Esophagus (tissue), 2 donors: ENCODE measurements around the gene ADAMTS14. TPM values are rescaled to one million over a fixed set of nuclear protein-coding genes. Genes with fewer than 3 reads are reported as not detected.

ENCODE experiments used
- H3K27ac ChIP-seq, 2 donors: one replicate each; pipeline ENCODE4 v1.5.1; 2013; ENCODE audit warnings: low read depth in 2 of 2, mild to moderate bottlenecking in 2 of 2, inconsistent platforms in 1 of 2, low read length in 1 of 2, moderate library complexity in 1 of 2
- H3K27me3 ChIP-seq, 2 donors: one replicate each; pipeline ENCODE4 v1.6.1; 2013; ENCODE audit warnings: low read length in 2 of 2, control low read depth in 1 of 2, mild to moderate bottlenecking in 1 of 2; ENCODE audit not compliant: insufficient read depth in 2 of 2, control insufficient read depth in 1 of 2
- H3K36me3 ChIP-seq, 2 donors: one replicate each; pipeline ENCODE4 v1.6.1; 2013; ENCODE audit warnings: low read length in 1 of 2; ENCODE audit not compliant: control insufficient read depth in 2 of 2, insufficient read depth in 2 of 2
- H3K4me1 ChIP-seq, 2 donors: one replicate each; pipeline ENCODE4 v1.6.1; 2013; ENCODE audit warnings: low read length in 1 of 2; ENCODE audit not compliant: control insufficient read depth in 2 of 2, insufficient read depth in 2 of 2
- H3K4me3 ChIP-seq, 2 donors: one replicate each; pipeline ENCODE4 v1.5.1; 2013; ENCODE audit warnings: low read length in 2 of 2, mild to moderate bottlenecking in 2 of 2, low read depth in 1 of 2, moderate library complexity in 1 of 2
- H3K9me3 ChIP-seq, 2 donors: one replicate each; pipeline ENCODE4 v1.6.1; 2013; ENCODE audit warnings: mild to moderate bottlenecking in 2 of 2, low read depth in 1 of 2, low read length in 1 of 2, moderate library complexity in 1 of 2; ENCODE audit not compliant: control insufficient read depth in 2 of 2, insufficient read depth in 1 of 2
- WGBS, 2 donors: extraction: QIAGEN DNeasy Blood & Tissue Kit; methylation state at CpG; one replicate each; pipeline ENCODE4 v1.1.7; 2013; 5-methylcytosine and 5-hydroxymethylcytosine counted together
- polyA plus RNA-seq, 2 donors: library from polyadenylated mRNA; stranded (reverse); fragments of 200-250 nt; gene quantifications; one replicate each; pipeline ENCODE4 v1.2.3, GENCODE V29; 2013
- donor health status: healthy with polysubstance abuse.
- donor health status: Bipolar disorder and iron deficiency.

ADAMTS14 gene
- polyA plus RNA-seq, 2 donors = 0.59 to 2.2 TPM

- Histone ChIP-seq H3K4me3 (no peak overlapping the region), H3K9me3 (no peaks in the 10 kb centered on the region), H3K27ac (no peak overlapping the region), H3K4me1 (peaks cover 3% of the 10 kb centered on the region in 2 donors), H3K27me3 (no peaks in the 10 kb centered on the region), H3K36me3 (no peaks in the 10 kb centered on the region)
- 91 to 92% methylated on average over 13 of the region's 13 CpGs for WGBS, 2 donors
Observed at GRCh38 chr10:70743879-70744278, 71.6 kb downstream of the ADAMTS14 start.

- WGBS, 2 donors = 75 to 81% methylated on average over 6 of the region's 6 CpGs
- Histone ChIP-seq H3K27me3 (no peaks in the 10 kb centered on the region), H3K27ac (no peak overlapping the region)
Observed at GRCh38 chr10:70744617-70745143, 72.4 kb downstream of the ADAMTS14 start.

GRCh38 chr10:70745555-70745954, 73.2 kb downstream of the ADAMTS14 start:
- no peaks in the 10 kb centered on the region for H3K36me3 ChIP-seq
- H3K4me3 ChIP-seq = no peak overlapping the region
- H3K4me1 ChIP-seq = peaks cover 3% of the 10 kb centered on the region in 2 donors
- H3K9me3 ChIP-seq = no peaks in the 10 kb centered on the region
- WGBS, 2 donors = 71 to 91% methylated on average over 2 of the region's 2 CpGs
- H3K27ac ChIP-seq = no peak overlapping the region
- no peaks in the 10 kb centered on the region for H3K27me3 ChIP-seq

More at GRCh38 chr10:70744617-70745143, 72.4 kb downstream of the ADAMTS14 start:
- peaks cover 3% of the 10 kb centered on the region in 2 donors for H3K4me1 ChIP-seq
- no peaks in the 10 kb centered on the region for H3K36me3 ChIP-seq
- H3K9me3 ChIP-seq = no peaks in the 10 kb centered on the region
- H3K4me3 ChIP-seq = no peak overlapping the region

GRCh38 chr10:70747192-70747965, 75.1 kb downstream of the ADAMTS14 start:
- H3K4me1 ChIP-seq = peaks cover 3% of the 10 kb centered on the region in 2 donors
- 82% methylated on average over 14 to 15 of the region's 15 CpGs for WGBS, 2 donors
- H3K27ac ChIP-seq = no peak overlapping the region
- H3K36me3 ChIP-seq = no peaks in the 10 kb centered on the region
- no peaks in the 10 kb centered on the region for H3K27me3 ChIP-seq
- H3K9me3 ChIP-seq = no peaks in the 10 kb centered on the region
- H3K4me3 ChIP-seq = no peak overlapping the region

GRCh38 chr10:70748305-70748704, 76.0 kb downstream of the ADAMTS14 start:
- 90 to 97% methylated on average over 3 of the region's 3 CpGs for WGBS, 2 donors
- H3K36me3 ChIP-seq = no peaks in the 10 kb centered on the region
- H3K27me3 ChIP-seq = no peaks in the 10 kb centered on the region

GRCh38 chr10:70748801-70749573, 76.7 kb downstream of the ADAMTS14 start:
- no peaks in the 10 kb centered on the region for H3K27me3 ChIP-seq
- no peak overlapping the region for H3K27ac ChIP-seq
- H3K36me3 ChIP-seq = no peaks in the 10 kb centered on the region
- no peaks in the 10 kb centered on the region for H3K9me3 ChIP-seq
- WGBS, 2 donors = 92 to 93% methylated on average over 10 of the region's 10 CpGs
- peaks cover 0 to 1% of the 10 kb centered on the region in 2 donors for H3K4me1 ChIP-seq
- no peak overlapping the region for H3K4me3 ChIP-seq

More at GRCh38 chr10:70748305-70748704, 76.0 kb downstream of the ADAMTS14 start:
- peaks cover 3% of the 10 kb centered on the region in 2 donors for H3K4me1 ChIP-seq
- no peak overlapping the region for H3K4me3 ChIP-seq
- no peak overlapping the region for H3K27ac ChIP-seq
- no peaks in the 10 kb centered on the region for H3K9me3 ChIP-seq

- H3K4me1 ChIP-seq = no peaks in the 10 kb centered on the region
- H3K9me3 ChIP-seq = no peaks in the 10 kb centered on the region
- no peak overlapping the region for H3K27ac ChIP-seq
- no peak overlapping the region for H3K4me3 ChIP-seq
- no peaks in the 10 kb centered on the region for H3K36me3 ChIP-seq
- 95 to 98% methylated on average over 10 of the region's 10 CpGs for WGBS, 2 donors
- no peaks in the 10 kb centered on the region for H3K27me3 ChIP-seq
Observed at GRCh38 chr10:70749756-70750155, 77.5 kb downstream of the ADAMTS14 start.

- WGBS, 2 donors = 51 to 71% methylated on average over 3 of the region's 3 CpGs
- Histone ChIP-seq H3K9me3 (no peaks in the 10 kb centered on the region), H3K4me1 (no peaks in the 10 kb centered on the region), H3K4me3 (no peak overlapping the region), H3K27ac (no peak overlapping the region), H3K36me3 (no peaks in the 10 kb centered on the region), H3K27me3 (no peaks in the 10 kb centered on the region)
Observed at GRCh38 chr10:70750156-70750703, 77.9 kb downstream of the ADAMTS14 start.

GRCh38 chr10:70751356-70751755, 79.0 kb downstream of the ADAMTS14 start:
- Histone ChIP-seq H3K27me3 (no peaks in the 10 kb centered on the region), H3K4me1 (no peaks in the 10 kb centered on the region), H3K9me3 (no peaks in the 10 kb centered on the region), H3K27ac (no peak overlapping the region), H3K4me3 (no peak overlapping the region), H3K36me3 (no peaks in the 10 kb centered on the region)
- 90 to 95% methylated on average over 9 of the region's 9 CpGs for WGBS, 2 donors
